Keratinocyte (primary cell): ENCODE results near the gene INPP5A.

Experiments
- EZH2 ChIP-seq: IDR thresholded peaks from one replicate; pipeline ENCODE4 v1.6.1; 2012; ENCODE audit warnings: inconsistent platforms, mild to moderate bottlenecking, low read length, moderate library complexity
- TF ChIP-seq, protein P1 (sequence below), 3 experiments: IDR thresholded peaks in 1 of 3; conservative IDR thresholded peaks in 1 of 3; optimal IDR thresholded peaks in 1 of 3; 2 replicates in 2 of 3; 3 replicates in 1 of 3; pipeline versions ENCODE3 to v1.5.1; 2011; ENCODE audit warnings: low read length in 3 of 3, mild to moderate bottlenecking in 3 of 3, moderate library complexity in 2 of 3, control low read depth in 1 of 3, inconsistent platforms in 1 of 3; ENCODE audit not compliant: insufficient read depth in 2 of 3; ENCODE audit errors: extremely low read depth in 1 of 3

DNA sequence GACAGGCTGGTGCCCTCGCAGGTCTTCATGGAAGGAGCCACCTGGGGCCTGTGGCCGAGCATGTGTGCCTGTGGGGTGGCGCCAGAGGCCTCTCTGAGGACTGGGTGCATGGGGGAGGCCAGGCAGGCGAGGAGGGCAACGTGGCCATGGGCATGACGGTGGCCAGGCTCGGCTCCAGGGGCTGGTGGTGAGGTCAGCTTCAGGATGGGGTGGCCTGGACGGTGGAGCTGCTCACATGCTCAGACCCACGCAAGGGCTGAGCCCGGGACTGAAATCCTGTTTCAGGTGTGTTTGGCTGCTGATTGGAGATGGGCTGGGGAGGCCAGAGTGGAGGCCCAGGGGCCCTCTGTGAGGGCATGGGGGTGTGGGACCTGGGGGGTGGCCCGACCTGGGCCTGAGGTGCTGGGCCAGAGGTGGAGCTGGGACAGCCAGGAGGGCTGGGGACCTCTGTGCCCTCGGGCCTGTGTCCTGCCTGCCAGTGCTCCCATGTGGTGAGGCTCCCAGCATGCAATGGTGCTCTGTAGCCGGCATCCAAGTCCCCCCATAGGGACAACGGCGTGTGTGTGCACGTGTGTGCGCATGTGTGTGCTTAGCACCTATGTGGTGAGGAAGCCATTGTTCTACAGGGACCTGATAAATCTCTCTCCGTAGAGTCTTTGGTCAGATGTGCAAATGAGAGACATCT is 71.1 kb downstream of the INPP5A start:
- TF ChIP-seq, protein P1, sequence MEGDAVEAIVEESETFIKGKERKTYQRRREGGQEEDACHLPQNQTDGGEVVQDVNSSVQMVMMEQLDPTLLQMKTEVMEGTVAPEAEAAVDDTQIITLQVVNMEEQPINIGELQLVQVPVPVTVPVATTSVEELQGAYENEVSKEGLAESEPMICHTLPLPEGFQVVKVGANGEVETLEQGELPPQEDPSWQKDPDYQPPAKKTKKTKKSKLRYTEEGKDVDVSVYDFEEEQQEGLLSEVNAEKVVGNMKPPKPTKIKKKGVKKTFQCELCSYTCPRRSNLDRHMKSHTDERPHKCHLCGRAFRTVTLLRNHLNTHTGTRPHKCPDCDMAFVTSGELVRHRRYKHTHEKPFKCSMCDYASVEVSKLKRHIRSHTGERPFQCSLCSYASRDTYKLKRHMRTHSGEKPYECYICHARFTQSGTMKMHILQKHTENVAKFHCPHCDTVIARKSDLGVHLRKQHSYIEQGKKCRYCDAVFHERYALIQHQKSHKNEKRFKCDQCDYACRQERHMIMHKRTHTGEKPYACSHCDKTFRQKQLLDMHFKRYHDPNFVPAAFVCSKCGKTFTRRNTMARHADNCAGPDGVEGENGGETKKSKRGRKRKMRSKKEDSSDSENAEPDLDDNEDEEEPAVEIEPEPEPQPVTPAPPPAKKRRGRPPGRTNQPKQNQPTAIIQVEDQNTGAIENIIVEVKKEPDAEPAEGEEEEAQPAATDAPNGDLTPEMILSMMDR (optimal IDR thresholded peaks at IDR 0.05 in 1 of 3, IDR thresholded peaks at IDR 0.05 in 1 of 3, conservative IDR thresholded peaks at IDR 0.05 in 1 of 3; ENCODE audit: extremely low read depth in 1 of 3, insufficient read depth in 2 of 3, low read length in 3 of 3) = no peak
- TF ChIP-seq EZH2 = no peak
